Activated CD8-positive, alpha-beta memory T cell treated with anti-CD3 and anti-CD28 coated beads, Interleukin-2, amount 50 U/mL, for 4 hours (primary cell): ENCODE data around the gene PANX2.

ENCODE experiments used
- DNase-seq: peaks from one replicate; pipeline ENCODE4 v3.0.0-alpha.2; 2020

Gene PANX2

GRCh38 chr22:50173311-50173982 is 2.9 kb downstream of the PANX2 start:
- DNase-seq = no peak

- no peak for DNase-seq
Measured at GRCh38 chr22:50173983-50174355, 3.4 kb downstream of the PANX2 start.

GRCh38 chr22:50174382-50175190 is 4.1 kb downstream of the PANX2 start:
- no peak for DNase-seq

GRCh38 chr22:50175191-50175461 is 4.6 kb downstream of the PANX2 start:
- DNase-seq = no peak

- DNase-seq = no peak
Measured at GRCh38 chr22:50175921-50176849, 5.7 kb downstream of the PANX2 start.

GRCh38 chr22:50176850-50177536 is 6.5 kb downstream of the PANX2 start:
- DNase-seq = no peak

- DNase-seq = no peak
Measured at GRCh38 chr22:50177537-50178470, 7.3 kb downstream of the PANX2 start.

GRCh38 chr22:50178471-50178864 is 7.9 kb downstream of the PANX2 start:
- DNase-seq = no peak

- no peak for DNase-seq
Measured at GRCh38 chr22:50178871-50179869, 8.6 kb downstream of the PANX2 start.

- DNase-seq = no peak
Measured at GRCh38 chr22:50179937-50180726, 9.6 kb downstream of the PANX2 start.

- no peak for DNase-seq
Measured at GRCh38 chr22:50180727-50181521, 10.4 kb downstream of the PANX2 start.

GRCh38 chr22:50182176-50183081 is 11.9 kb downstream of the PANX2 start:
- DNase-seq = no peak

- peak; percentile 14 for DNase-seq
Measured at GRCh38 chr22:50183141-50183971, 12.8 kb downstream of the PANX2 start.

GRCh38 chr22:50184004-50184901 is 13.7 kb downstream of the PANX2 start:
- DNase-seq = no peak

GRCh38 chr22:50184902-50185374 is 14.4 kb downstream of the PANX2 start:
- no peak for DNase-seq
